ENCODE results near the gene EIF2D. TPM values are rescaled to one million over a fixed set of nuclear protein-coding genes. Genes with fewer than 3 reads are reported as not detected.

Gene EIF2D
- total and polyA plus RNA-seq, 9 of the 15 experiments (the other 6 are each of a cell fraction or from before 2014, with no cell fraction given): 81.1 to 138 (median 93.9) TPM

- peak; percentile 99 for TF ChIP-seq VEZF1 (CRISPR knock-in tag; IDR thresholded peaks at IDR 0.05)
- TF ChIP-seq ETS1 (conservative IDR thresholded peaks at IDR 0.05; ENCODE audit: control insufficient read depth, low read depth, low read length): peak; percentile 98
- TF ChIP-seq C11orf30 (IDR thresholded peaks at IDR 0.05; ENCODE audit: low read depth): peak; percentile 100
- TF ChIP-seq MTF1 (CRISPR knock-in tag; IDR thresholded peaks at IDR 0.05; ENCODE audit: borderline replicate concordance): peak; percentile 73; the same call in 1 of the 2 replicates
- TF ChIP-seq HNRNPL (IDR thresholded peaks at IDR 0.05; ENCODE audit: low read depth, low read length): peak; percentile 92; the same call in 1 of the 2 replicates
- TF ChIP-seq PURB (CRISPR knock-in tag; IDR thresholded peaks at IDR 0.05; ENCODE audit: low read depth): no peak
- peak; percentile 64 for TF ChIP-seq TCF7L2 (IDR thresholded peaks at IDR 0.05; ENCODE audit: low read depth, low read length)
- TF ChIP-seq ZNF395 (CRISPR knock-in tag; IDR thresholded peaks at IDR 0.05): peak; percentile 77
- TF ChIP-seq NCOR1 (IDR thresholded peaks at IDR 0.05): peak; percentile 75
- TF ChIP-seq POU5F1 (IDR thresholded peaks at IDR 0.05; ENCODE audit: borderline replicate concordance, low read depth, low read length, partially characterized antibody): peak; percentile 53
- no peak for TF ChIP-seq NCOA4 (IDR thresholded peaks at IDR 0.05; ENCODE audit: partially characterized antibody)
- TF ChIP-seq STAT6 (CRISPR knock-in tag; IDR thresholded peaks at IDR 0.05): peak; percentile 73; the same call in 1 of the 2 replicates
- TF ChIP-seq GABPB2 (CRISPR knock-in tag; conservative IDR thresholded peaks at IDR 0.05): no peak
- TF ChIP-seq GATAD2A (IDR thresholded peaks at IDR 0.05): peak; percentile 71; the same call in 1 of the 2 replicates
- no peak; the same call in 1 of the 2 replicates for TF ChIP-seq JUNB (CRISPR knock-in tag; conservative IDR thresholded peaks at IDR 0.05)
- peak; percentile 98 for TF ChIP-seq RBBP5 (IDR thresholded peaks at IDR 0.05; ENCODE audit: borderline replicate concordance, insufficient read depth, low read length, poor library complexity, severe bottlenecking)
- TF ChIP-seq ZFP36 (IDR thresholded peaks at IDR 0.05; ENCODE audit: low read depth, low read length, partially characterized antibody): no peak
- peak; percentile 56 for TF ChIP-seq GTF2B (IDR thresholded peaks at IDR 0.05; ENCODE audit: extremely low read depth, insufficient read length)
- TF ChIP-seq FOS (IDR thresholded peaks at IDR 0.05; ENCODE audit: extremely low read depth, insufficient read length): no peak
- TF ChIP-seq ZNF717 (CRISPR knock-in tag; IDR thresholded peaks at IDR 0.05): no peak
Observed at GRCh38 chr1:206612129-206612876, at the start of gene EIF2D (continued).
